PC-3 (cell line): ENCODE measurements around the gene ACBD6. TPM values are rescaled to one million over a fixed set of nuclear protein-coding genes. Genes with fewer than 3 reads are reported as not detected.

Source experiments
- ATAC-seq: fragments of 200-7000 bp; cut with Tn5 transposase; 2 replicates; pipeline ENCODE4 v1.9.1; 2020; ENCODE audit warnings: mild to moderate bottlenecking, moderate library complexity
- BruUV-seq: library from RNA; stranded (reverse); fragments of 400-500 nt; replicated peaks from 2 replicates; lab custom pipeline; 2021; lab: Mats Ljungman, UMichigan
- CTCF ChIA-PET: fragments of 300-600 bp; sonication (Branson Sonifier 250); formaldehyde crosslinking; loops from one replicate; lab custom pipeline; 2022; ENCODE audit warnings: antibody characterized with exemption; lab: Charles Lee
- POLR2A ChIA-PET: fragments of 300-600 bp; sonication (Branson Sonifier 250); formaldehyde crosslinking; loops from one replicate; lab custom pipeline; 2022; ENCODE audit warnings: antibody characterized with exemption; ENCODE audit not compliant: unreplicated experiment; lab: Charles Lee
- DNase-seq: peaks from one replicate; pipeline ENCODE4 v3.0.0-alpha.2; 2015
- H2AFZ ChIP-seq: fragments of 300-600 bp; sonication (generic); 2 replicates; pipeline ENCODE4 v1.6.0; 2016; ENCODE audit warnings: antibody characterized with exemption, low read length
- H3F3A ChIP-seq: fragments of 300-600 bp; sonication (generic); one replicate; pipeline ENCODE4 v1.6.0; 2017; ENCODE audit warnings: antibody characterized with exemption, low read length, control low read depth, mild to moderate bottlenecking; ENCODE audit not compliant: unreplicated experiment
- H3K27ac ChIP-seq: fragments of 300-600 bp; sonication (generic); 2 replicates; pipeline ENCODE4 v1.5.1; 2016; ENCODE audit warnings: mild to moderate bottlenecking, low read length
- H3K27me3 ChIP-seq: fragments of 300-600 bp; sonication (generic); 2 replicates; pipeline ENCODE4 v1.6.1; 2016; ENCODE audit warnings: low read length, mixed read lengths
- H3K36me3 ChIP-seq: fragments of 300-600 bp; sonication (generic); 2 replicates; pipeline ENCODE4 v1.6.1; 2016; ENCODE audit warnings: low read depth, mixed run types, low read length, mixed read lengths
- H3K4me1 ChIP-seq: fragments of 300-600 bp; sonication (generic); 2 replicates; pipeline ENCODE4 v1.5.1; 2016; ENCODE audit warnings: low read length; ENCODE audit not compliant: insufficient read depth
- H3K4me2 ChIP-seq: fragments of 300-600 bp; sonication (generic); 2 replicates; pipeline ENCODE4 v1.6.0; 2016; ENCODE audit warnings: low read length
- H3K4me3 ChIP-seq: fragments of 300-600 bp; sonication (generic); 2 replicates; pipeline ENCODE4 v1.5.1; 2016; ENCODE audit warnings: mild to moderate bottlenecking, low read length, mixed read lengths
- H3K79me2 ChIP-seq: fragments of 300-600 bp; sonication (generic); 2 replicates; pipeline ENCODE4 v1.6.1; 2017; ENCODE audit warnings: low read length, mixed read lengths
- H3K9ac ChIP-seq: fragments of 300-600 bp; sonication (generic); 2 replicates; pipeline ENCODE4 v1.6.0; 2016; ENCODE audit warnings: mild to moderate bottlenecking, low read length
- H3K9me2 ChIP-seq: fragments of 300-600 bp; sonication (generic); replicated peaks from 2 replicates; pipeline ENCODE4 v1.6.1; 2016; ENCODE audit warnings: mixed run types, low read length, mixed read lengths
- H3K9me3 ChIP-seq: fragments of 300-600 bp; sonication (generic); 2 replicates; pipeline ENCODE4 v1.6.1; 2016; ENCODE audit warnings: low read length, mixed read lengths
- H4K20me1 ChIP-seq: fragments of 300-600 bp; sonication (generic); 2 replicates; pipeline ENCODE4 v1.6.1; 2016; ENCODE audit warnings: low read length, mixed read lengths
- EZH2 ChIP-seq: fragments of 300-600 bp; sonication (generic); IDR thresholded peaks from one replicate; pipeline ENCODE4 v1.6.1; 2017; ENCODE audit warnings: antibody characterized with exemption, mild to moderate bottlenecking, low read length; ENCODE audit not compliant: unreplicated experiment
- EZH2phosphoT487 ChIP-seq: fragments of 300-600 bp; sonication (generic); IDR thresholded peaks from 2 replicates; pipeline ENCODE4 v1.6.1; 2018; ENCODE audit warnings: mild to moderate bottlenecking, antibody characterized with exemption, low read length, borderline replicate concordance
- intact Hi-C: fragments of 100-400 bp; cut with micrococcal nuclease; formaldehyde crosslinking; loops from 2 replicates; pipeline ENCODE4 v1.9.0; 2023
- total RNA-seq: library from RNA; depleted of rRNA; stranded (reverse); fragments of >200 nt; gene quantifications from 2 replicates; pipeline ENCODE4 v1.2.3, GENCODE V29; 2014
- TF ChIP-seq, protein P1 (sequence below): fragments of 300-600 bp; sonication (generic); conservative IDR thresholded peaks from 2 replicates; pipeline ENCODE4 v1.5.1; 2017; ENCODE audit warnings: antibody characterized with exemption, low read depth, mild to moderate bottlenecking, low read length

Gene ACBD6
- total RNA-seq, 1 experiment from 2014 or later, result 43.3 TPM

- Histone ChIP-seq H3F3A (peaks cover 4% of the 10 kb centered on the region), H3K27me3 (no peaks in the 10 kb centered on the region), H3K4me2 (no peak overlapping the region), H3K4me3 (no peak overlapping the region), H2AFZ (no peak overlapping the region), H3K9me3 (no peaks in the 10 kb centered on the region), H3K79me2 (no peaks in the 10 kb centered on the region), H3K4me1 (peaks cover 13% of the 10 kb centered on the region), H3K36me3 (no peaks in the 10 kb centered on the region; the same call in 1 of the 2 replicates), H4K20me1 (no peaks in the 10 kb centered on the region), H3K9me2 (no peaks in the 10 kb centered on the region), H3K27ac (no peak overlapping the region; the same call in 1 of the 2 replicates), H3K9ac (no peak overlapping the region)
- DNase-seq (no peak), ATAC-seq (no peak)
- ChIA-PET CTCF (no interaction called here), POLR2A (no interaction called here)
- intact Hi-C loops, result no loop called here
- TF ChIP-seq, protein P1, sequence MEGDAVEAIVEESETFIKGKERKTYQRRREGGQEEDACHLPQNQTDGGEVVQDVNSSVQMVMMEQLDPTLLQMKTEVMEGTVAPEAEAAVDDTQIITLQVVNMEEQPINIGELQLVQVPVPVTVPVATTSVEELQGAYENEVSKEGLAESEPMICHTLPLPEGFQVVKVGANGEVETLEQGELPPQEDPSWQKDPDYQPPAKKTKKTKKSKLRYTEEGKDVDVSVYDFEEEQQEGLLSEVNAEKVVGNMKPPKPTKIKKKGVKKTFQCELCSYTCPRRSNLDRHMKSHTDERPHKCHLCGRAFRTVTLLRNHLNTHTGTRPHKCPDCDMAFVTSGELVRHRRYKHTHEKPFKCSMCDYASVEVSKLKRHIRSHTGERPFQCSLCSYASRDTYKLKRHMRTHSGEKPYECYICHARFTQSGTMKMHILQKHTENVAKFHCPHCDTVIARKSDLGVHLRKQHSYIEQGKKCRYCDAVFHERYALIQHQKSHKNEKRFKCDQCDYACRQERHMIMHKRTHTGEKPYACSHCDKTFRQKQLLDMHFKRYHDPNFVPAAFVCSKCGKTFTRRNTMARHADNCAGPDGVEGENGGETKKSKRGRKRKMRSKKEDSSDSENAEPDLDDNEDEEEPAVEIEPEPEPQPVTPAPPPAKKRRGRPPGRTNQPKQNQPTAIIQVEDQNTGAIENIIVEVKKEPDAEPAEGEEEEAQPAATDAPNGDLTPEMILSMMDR, result no peak
- TF ChIP-seq EZH2phosphoT487 (no peak), EZH2 (no peak)
- no TSS peak for BruUV-seq
Measured at GRCh38 chr1:180248176-180248575, 254.2 kb downstream of the ACBD6 start.

- Histone ChIP-seq H3K79me2 (no peaks in the 10 kb centered on the region), H3K9me3 (no peaks in the 10 kb centered on the region), H3K36me3 (no peaks in the 10 kb centered on the region; the same call in 1 of the 2 replicates), H3K4me3 (peak overlapping the region; percentile 35; the same call in 1 of the 2 replicates), H3K27ac (peak overlapping the region; percentile 98), H2AFZ (no peak overlapping the region), H3K9me2 (no peaks in the 10 kb centered on the region), H3F3A (peaks cover 4% of the 10 kb centered on the region), H3K4me1 (peaks cover 13% of the 10 kb centered on the region), H3K9ac (no peak overlapping the region; the same call in 1 of the 2 replicates), H4K20me1 (no peaks in the 10 kb centered on the region), H3K4me2 (peak overlapping the region; percentile 82), H3K27me3 (no peaks in the 10 kb centered on the region)
- ChIA-PET CTCF (no interaction called here), POLR2A (no interaction called here)
- TF ChIP-seq, protein P1, result no peak
- TF ChIP-seq EZH2, result no peak
- no peak for TF ChIP-seq EZH2phosphoT487
- intact Hi-C loops, result no loop called here
- no TSS peak for BruUV-seq
- ATAC-seq (no peak), DNase-seq (no peak)
Measured at GRCh38 chr1:180247580-180247979, 254.8 kb downstream of the ACBD6 start.

GRCh38 chr1:180247061-180247460, 255.3 kb downstream of the ACBD6 start:
- H3F3A ChIP-seq, result peaks cover 4% of the 10 kb centered on the region
- H3K9me2 ChIP-seq, result no peaks in the 10 kb centered on the region
- intact Hi-C loops, result no loop called here
- peak; percentile 82 for ATAC-seq
- H3K4me3 ChIP-seq, result peak overlapping the region; percentile 48
- peak overlapping the region; percentile 75 for H3K9ac ChIP-seq
- H3K79me2 ChIP-seq, result no peaks in the 10 kb centered on the region
- no peaks in the 10 kb centered on the region for H3K27me3 ChIP-seq
- H3K27ac ChIP-seq, result peak overlapping the region; percentile 98
- H4K20me1 ChIP-seq, result no peaks in the 10 kb centered on the region
- H3K4me1 ChIP-seq, result peaks cover 13% of the 10 kb centered on the region
- ChIA-PET POLR2A (no interaction called here), CTCF (no interaction called here)
- no peak for TF ChIP-seq EZH2phosphoT487
- no peak for TF ChIP-seq EZH2
- TF ChIP-seq, protein P1, result no peak
- peak overlapping the region; percentile 82 for H3K4me2 ChIP-seq
- peak; percentile 89 for DNase-seq
- H3K9me3 ChIP-seq, result no peaks in the 10 kb centered on the region
- no peak overlapping the region for H2AFZ ChIP-seq
- no TSS peak for BruUV-seq
- no peaks in the 10 kb centered on the region for H3K36me3 ChIP-seq
